OCI-LY1 (cell line): ENCODE results near the gene CDKAL1.

Source experiments
- H2AFZ ChIP-seq: fragments of 200-600 bp; sonication (generic), shearing (Covaris generic); 2 replicates; pipeline ENCODE4 v1.6.0; 2014; ENCODE audit warnings: antibody characterized with exemption, mild to moderate bottlenecking, low read length
- H3F3A ChIP-seq: fragments of 200-600 bp; sonication (generic), shearing (Covaris generic); 2 replicates; pipeline ENCODE4 v1.6.0; 2014; ENCODE audit warnings: mild to moderate bottlenecking, antibody characterized with exemption, low read length, moderate library complexity; ENCODE audit not compliant: insufficient read depth
- H3K27ac ChIP-seq: fragments of 200-600 bp; sonication (generic); 2 replicates; pipeline ENCODE4 v1.5.1; 2014; ENCODE audit warnings: low read length, mixed run types, mild to moderate bottlenecking, low read depth; ENCODE audit not compliant: poor library complexity, severe bottlenecking
- H3K27me3 ChIP-seq: fragments of 200-600 bp; sonication (generic); 2 replicates; pipeline ENCODE4 v1.6.0; 2014; ENCODE audit warnings: antibody characterized with exemption, mild to moderate bottlenecking, low read length, moderate library complexity; ENCODE audit not compliant: insufficient read depth
- H3K36me3 ChIP-seq: fragments of 200-600 bp; sonication (generic); 2 replicates; pipeline ENCODE4 v1.6.1; 2014; ENCODE audit warnings: mild to moderate bottlenecking, antibody characterized with exemption, low read length, moderate library complexity, mixed read lengths; ENCODE audit not compliant: insufficient read depth
- H3K4me1 ChIP-seq: fragments of 200-600 bp; sonication (generic); 2 replicates; pipeline ENCODE4 v1.5.1; 2014; ENCODE audit warnings: mild to moderate bottlenecking, low read length, moderate library complexity; ENCODE audit not compliant: insufficient read depth, severe bottlenecking
- H3K4me2 ChIP-seq: fragments of 200-600 bp; sonication (generic), shearing (Covaris generic); 2 replicates; pipeline ENCODE4 v1.6.1; 2014; ENCODE audit warnings: low read length
- H3K4me3 ChIP-seq: fragments of 200-600 bp; sonication (generic); 2 replicates; pipeline ENCODE4 v1.5.1; 2014; ENCODE audit warnings: low read length, low read depth, mild to moderate bottlenecking, mixed read lengths; ENCODE audit not compliant: poor library complexity, severe bottlenecking
- H3K79me2 ChIP-seq: fragments of 200-600 bp; shearing (Covaris generic); 2 replicates; pipeline ENCODE4 v1.6.1; 2016; ENCODE audit warnings: mixed run types, low read length, mixed read lengths; ENCODE audit not compliant: insufficient read depth
- H3K9ac ChIP-seq: fragments of 200-600 bp; sonication (generic), shearing (Covaris generic); 2 replicates; pipeline ENCODE4 v1.6.1; 2014; ENCODE audit warnings: mild to moderate bottlenecking, low read length, mixed read lengths
- H3K9me2 ChIP-seq: fragments of 200-600 bp; sonication (generic), shearing (Covaris generic); 2 replicates; pipeline ENCODE4 v1.6.1; 2014; ENCODE audit warnings: low read depth, mild to moderate bottlenecking, low read length, mixed read lengths
- H3K9me3 ChIP-seq: fragments of 200-600 bp; shearing (Covaris generic); 2 replicates; pipeline ENCODE4 v1.6.1; 2014; ENCODE audit warnings: low read length, mixed read lengths
- H4K20me1 ChIP-seq: fragments of 200-600 bp; sonication (generic), shearing (Covaris generic); 2 replicates; pipeline ENCODE4 v1.6.0; 2016; ENCODE audit warnings: mild to moderate bottlenecking, low read length; ENCODE audit not compliant: insufficient read depth
- CTCF ChIP-seq: fragments of 200-600 bp; sonication (generic), shearing (Covaris generic); IDR thresholded peaks from 2 replicates; pipeline ENCODE4 v1.5.1; 2017; ENCODE audit warnings: mild to moderate bottlenecking, antibody characterized with exemption, low read length, moderate library complexity, mixed read lengths
- EZH2 ChIP-seq: fragments of 200-600 bp; sonication (generic), shearing (Covaris generic); IDR thresholded peaks from 2 replicates; pipeline ENCODE4 v1.8.0; 2017; ENCODE audit warnings: borderline replicate concordance, mixed run types, mild to moderate bottlenecking, antibody characterized with exemption, low read length, moderate library complexity, mixed read lengths

Gene CDKAL1

DNA sequence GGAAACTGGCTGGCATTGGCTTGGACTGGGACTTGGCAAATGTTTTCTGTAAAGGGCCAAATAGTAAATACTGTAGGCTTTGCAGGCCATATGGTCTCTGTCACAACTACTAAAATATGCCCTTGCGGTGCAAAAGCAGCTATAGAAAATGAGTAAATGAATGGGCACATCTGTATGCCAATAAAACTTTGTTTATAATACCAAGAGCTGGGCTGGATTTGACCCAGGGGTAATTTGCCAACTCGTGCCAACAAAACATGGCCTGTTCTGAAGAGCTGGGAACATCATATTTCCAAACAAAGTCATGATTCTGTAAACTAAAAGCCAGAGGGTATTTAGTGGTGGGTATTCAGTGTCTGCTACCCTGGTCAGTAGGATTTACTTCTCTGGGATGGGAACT lies 739.2 kb downstream of the CDKAL1 start:
- no peaks in the 10 kb centered on the region for H3F3A ChIP-seq
- H3K4me3 ChIP-seq: no peak overlapping the region
- no peaks in the 10 kb centered on the region for H3K79me2 ChIP-seq
- H2AFZ ChIP-seq: no peak overlapping the region
- no peaks in the 10 kb centered on the region for H3K9me3 ChIP-seq
- no peak overlapping the region for H3K27ac ChIP-seq
- no peaks in the 10 kb centered on the region for H3K4me1 ChIP-seq
- no peaks in the 10 kb centered on the region; the same call in 1 of the 2 replicates for H3K27me3 ChIP-seq
- no peaks in the 10 kb centered on the region for H3K36me3 ChIP-seq
- TF ChIP-seq EZH2: no peak
- no peak for TF ChIP-seq CTCF
- H3K9me2 ChIP-seq: no peaks in the 10 kb centered on the region
- no peaks in the 10 kb centered on the region for H4K20me1 ChIP-seq
- no peak overlapping the region for H3K4me2 ChIP-seq
- no peak overlapping the region for H3K9ac ChIP-seq

DNA sequence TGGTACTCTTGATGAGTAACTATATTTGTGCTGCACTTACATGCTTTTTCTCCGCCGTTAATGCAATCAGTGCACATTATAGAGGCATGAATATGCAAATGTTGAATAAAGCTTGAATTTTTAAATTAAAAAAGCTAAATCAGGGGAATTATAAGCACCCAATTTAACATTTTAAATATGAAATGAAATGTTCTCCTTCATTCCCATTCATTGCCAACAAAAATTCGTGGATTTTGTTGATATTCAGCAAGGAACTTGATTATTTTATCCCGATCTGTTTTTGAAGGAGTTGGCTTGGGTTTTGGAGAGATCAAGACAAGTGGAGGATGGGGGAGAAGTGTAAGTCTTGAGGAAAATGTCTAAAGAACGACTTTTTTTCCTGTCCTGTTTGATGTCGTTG lies 740.6 kb downstream of the CDKAL1 start:
- TF ChIP-seq CTCF (no peak), EZH2 (no peak)
- Histone ChIP-seq H3K27me3 (no peaks in the 10 kb centered on the region; the same call in 1 of the 2 replicates), H3K36me3 (no peaks in the 10 kb centered on the region), H3F3A (no peaks in the 10 kb centered on the region), H3K27ac (no peak overlapping the region), H3K79me2 (no peaks in the 10 kb centered on the region), H3K4me2 (no peak overlapping the region), H3K9ac (no peak overlapping the region), H3K9me2 (no peaks in the 10 kb centered on the region), H3K4me3 (no peak overlapping the region), H3K9me3 (no peaks in the 10 kb centered on the region), H4K20me1 (no peaks in the 10 kb centered on the region), H3K4me1 (no peaks in the 10 kb centered on the region), H2AFZ (no peak overlapping the region)

- no peaks in the 10 kb centered on the region for H3K36me3 ChIP-seq
Measured at GRCh38 chr6:21277601-21278374, 743.5 kb downstream of the CDKAL1 start.

More at GRCh38 chr6:21277601-21278374, 743.5 kb downstream of the CDKAL1 start:
- H3K9me2 ChIP-seq: no peaks in the 10 kb centered on the region
- H3K4me1 ChIP-seq: no peaks in the 10 kb centered on the region
- H3K27me3 ChIP-seq: no peaks in the 10 kb centered on the region; the same call in 1 of the 2 replicates
- no peaks in the 10 kb centered on the region for H3K79me2 ChIP-seq
- no peak overlapping the region for H2AFZ ChIP-seq
- H3K9ac ChIP-seq: no peak overlapping the region
- H3K4me3 ChIP-seq: no peak overlapping the region
- H3F3A ChIP-seq: no peaks in the 10 kb centered on the region
- no peak overlapping the region for H3K4me2 ChIP-seq
- TF ChIP-seq CTCF (no peak), EZH2 (no peak)
- H4K20me1 ChIP-seq: no peaks in the 10 kb centered on the region
- no peaks in the 10 kb centered on the region for H3K9me3 ChIP-seq
- H3K27ac ChIP-seq: no peak overlapping the region
